ENCODE data around the gene TAF3.

- TF ChIP-seq GATA2 (IDR thresholded peaks at IDR 0.05; ENCODE audit: low read depth, low read length) (no peak), GATA3 (IDR thresholded peaks at IDR 0.05; ENCODE audit: low read depth, low read length) (peak; percentile 54; the same call in 1 of the 2 replicates)
Observed at GRCh38 chr10:7944537-7944936, 126.2 kb downstream of the TAF3 start.
